Prostate gland (tissue), 2 donors: ENCODE data around the gene ZSCAN9.

Experiments used
- CTCF ChIP-seq, 4 experiments: fragments of 200-600 bp in 2 of 4; fragments of 450-650 bp in 2 of 4; sonication (generic) in 2 of 4; IDR thresholded peaks; 1 replicate in 3 of 4; 2 replicates in 1 of 4; pipeline ENCODE4 v1.5.1; 2016 to 2019; ENCODE audit warnings: antibody characterized with exemption in 4 of 4, mild to moderate bottlenecking in 2 of 4, moderate library complexity in 2 of 4
- POLR2A ChIP-seq: fragments of 450-650 bp; IDR thresholded peaks from one replicate; pipeline ENCODE4 v1.6.1; 2016; ENCODE audit warnings: antibody characterized with exemption, mild to moderate bottlenecking
- POLR2AphosphoS5 ChIP-seq: sonication (generic); formaldehyde crosslinking; IDR thresholded peaks from one replicate; pipeline ENCODE4 v1.6.1; 2017; ENCODE audit warnings: antibody characterized with exemption

GRCh38 chr6:28213213-28213523, 11.9 kb upstream of the ZSCAN9 start:
- TF ChIP-seq CTCF (IDR thresholded peaks at IDR 0.05), result no peak
- no peak for TF ChIP-seq POLR2A
- TF ChIP-seq POLR2AphosphoS5, result no peak
